Skin epidermis (tissue), 12 donors: ENCODE measurements around the gene CHRND.

Experiments used
- H3K27ac ChIP-seq, 21 experiments: fragments of 200-600 bp; sonication (generic) in 11 of 21; one replicate each; pipeline ENCODE4 v1.5.0; 2020; ENCODE audit warnings: mild to moderate bottlenecking in 3 of 21, inconsistent platforms in 2 of 21, moderate library complexity in 2 of 21
- H3K4me3 ChIP-seq, 7 experiments: fragments of 200-600 bp; sonication (generic) in 2 of 7; one replicate each; pipeline ENCODE4 v1.5.0; 2020; ENCODE audit warnings: inconsistent platforms in 2 of 7, mild to moderate bottlenecking in 2 of 7, moderate library complexity in 1 of 7

Gene CHRND

DNA sequence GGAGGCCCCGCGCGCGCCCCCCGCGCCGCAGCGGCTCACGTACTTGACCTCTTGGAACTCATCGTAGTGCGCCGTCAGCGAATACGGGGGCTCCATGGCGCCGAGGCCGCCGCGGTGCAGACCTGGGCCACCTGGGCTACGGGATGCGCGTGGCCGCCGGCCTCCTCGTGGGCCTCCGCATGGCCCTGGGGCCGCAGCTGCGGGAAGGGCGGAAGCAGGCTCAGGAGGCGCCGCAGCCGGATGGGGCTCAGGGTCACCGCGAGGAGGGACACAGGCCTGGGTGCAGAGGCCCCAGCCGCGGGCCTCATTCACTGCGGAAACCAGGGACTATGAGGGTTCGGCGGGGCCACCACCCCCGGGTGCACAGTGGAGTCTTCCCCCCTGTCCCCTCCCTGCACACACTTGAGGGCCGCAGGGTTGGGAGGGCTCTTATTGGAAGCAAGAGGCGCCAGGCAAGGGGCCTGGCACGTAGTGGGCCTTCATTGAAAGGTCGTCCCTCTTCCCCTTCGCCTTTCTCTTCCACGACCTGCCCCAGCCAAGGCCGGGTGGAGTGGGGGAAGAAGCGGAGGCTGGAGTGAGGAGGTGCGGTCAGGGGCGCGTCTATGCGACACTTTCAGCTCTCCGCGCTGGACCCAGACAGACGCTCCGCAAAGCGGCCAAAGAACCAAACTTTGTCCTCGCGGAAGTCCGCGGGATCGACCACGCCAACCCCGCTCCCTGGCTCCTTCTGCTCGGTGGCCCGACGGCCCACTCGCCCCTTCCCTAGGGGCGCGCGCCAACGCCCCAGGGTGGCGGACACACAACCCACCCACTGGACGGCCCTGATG, 39.2 kb upstream of the CHRND start:
- peak overlapping the region in 3 of 7 experiments; percentile 9 to 27 (median 13) for H3K4me3 ChIP-seq
- H3K27ac ChIP-seq, result no peak overlapping the region

DNA sequence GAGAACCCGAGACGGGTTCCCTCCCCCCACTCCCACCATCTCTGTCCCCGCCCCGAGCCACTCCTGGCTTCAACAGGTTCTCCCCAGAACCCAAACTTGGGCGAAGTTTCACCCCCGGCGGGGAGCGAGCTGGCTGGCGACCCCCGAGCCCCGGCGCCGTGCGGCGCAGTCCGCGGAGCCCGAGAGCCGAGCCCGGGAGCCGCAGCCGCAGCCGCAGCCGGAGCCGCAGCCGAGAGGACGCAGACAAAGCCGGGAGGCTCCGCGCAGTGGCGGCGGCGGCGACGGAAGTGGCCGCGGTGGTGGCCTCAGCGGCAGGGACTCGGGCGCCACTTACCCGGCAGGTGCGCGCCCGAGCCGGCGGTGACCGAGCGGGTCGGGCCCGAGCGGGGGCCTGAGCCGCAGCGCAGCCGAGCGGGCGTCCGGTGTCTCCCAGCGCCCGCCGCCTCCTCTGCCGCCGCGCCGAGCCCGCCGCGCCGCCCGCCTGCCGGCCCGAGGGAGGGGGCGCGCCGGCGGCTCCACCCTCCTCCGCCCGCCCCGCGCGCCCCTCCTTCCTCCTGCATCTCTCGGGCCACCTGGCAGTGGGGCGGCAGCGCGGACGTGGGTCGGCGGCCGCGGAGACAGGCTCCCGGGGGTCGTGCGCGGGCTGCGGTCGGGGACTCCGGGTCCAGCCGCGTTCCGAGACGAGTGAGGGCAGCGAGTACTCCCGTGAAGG, 38.4 kb upstream of the CHRND start, which contains the start of gene ECEL1:
Gene ECEL1 (minus strand): TSS at position 450 of the 712 bp plus-strand sequence. CDS start 1,181 bp downstream, outside the sequence.
- Histone ChIP-seq H3K27ac (no peak within 1 kb of the TSS), H3K4me3 (peak within 1 kb of the TSS in 3 of 7 experiments; percentile 9 to 27 (median 13))

DNA sequence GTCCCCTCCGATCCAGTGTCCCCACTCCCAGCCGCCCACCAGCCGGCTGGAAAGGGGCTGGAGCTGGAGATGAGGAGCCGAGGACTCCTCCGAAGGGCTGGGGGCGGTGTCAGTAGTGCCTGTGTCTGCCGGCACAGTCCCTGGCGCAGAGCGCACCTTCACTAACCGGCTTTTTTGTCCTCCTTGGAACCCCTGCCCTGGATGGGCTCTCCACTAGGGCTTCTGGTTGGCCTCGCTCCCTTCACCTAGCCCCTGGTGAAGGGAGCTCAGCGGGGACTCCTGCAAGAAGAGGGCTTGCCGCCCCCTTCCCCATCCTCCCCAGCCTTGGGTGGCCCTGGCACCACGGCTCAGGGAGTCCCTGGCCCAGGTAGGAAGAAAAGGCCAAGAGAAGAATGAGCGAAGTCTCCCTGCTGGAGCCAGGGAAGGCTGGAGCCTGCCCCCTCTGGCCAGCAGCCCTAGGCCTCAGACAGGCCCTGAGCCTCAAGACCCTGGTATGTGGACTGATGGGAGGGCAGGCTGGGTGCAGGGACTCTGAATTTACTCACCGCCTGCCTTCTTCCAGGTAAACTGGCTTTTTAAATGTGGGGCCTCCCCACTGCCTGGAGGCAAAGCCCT, 37.8 kb upstream of the CHRND start:
- Histone ChIP-seq H3K27ac (no peak overlapping the region), H3K4me3 (no peak overlapping the region)

DNA sequence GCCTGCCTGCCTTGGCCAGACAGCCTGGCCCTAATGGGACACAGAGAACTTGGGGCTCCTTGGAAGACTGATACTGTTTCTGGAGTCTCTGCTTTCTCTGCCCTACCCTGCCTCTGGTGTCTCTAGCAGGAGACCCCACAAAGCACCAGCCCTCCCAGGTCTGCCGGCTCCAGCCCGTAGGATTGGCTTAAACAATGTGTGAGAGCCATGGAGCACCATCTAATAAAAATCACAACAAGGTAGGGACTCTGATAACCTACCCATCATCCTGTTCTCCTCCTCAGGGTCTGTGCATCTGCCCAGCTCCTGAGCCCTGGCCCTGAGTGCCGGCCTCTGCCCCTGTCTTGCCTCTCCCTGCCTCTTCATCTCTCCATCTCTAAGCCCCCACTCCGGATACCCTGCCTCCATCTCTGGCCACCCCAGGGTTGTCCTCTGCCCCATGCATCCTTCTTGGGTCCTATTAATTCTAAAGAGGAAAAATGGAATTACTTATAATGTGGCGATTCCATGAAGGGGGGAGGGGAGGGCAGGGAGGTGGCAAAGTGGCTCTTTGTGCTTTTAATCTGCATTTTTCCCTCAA, 37.1 kb upstream of the CHRND start:
- Histone ChIP-seq H3K4me3 (no peak overlapping the region), H3K27ac (no peak overlapping the region)

DNA sequence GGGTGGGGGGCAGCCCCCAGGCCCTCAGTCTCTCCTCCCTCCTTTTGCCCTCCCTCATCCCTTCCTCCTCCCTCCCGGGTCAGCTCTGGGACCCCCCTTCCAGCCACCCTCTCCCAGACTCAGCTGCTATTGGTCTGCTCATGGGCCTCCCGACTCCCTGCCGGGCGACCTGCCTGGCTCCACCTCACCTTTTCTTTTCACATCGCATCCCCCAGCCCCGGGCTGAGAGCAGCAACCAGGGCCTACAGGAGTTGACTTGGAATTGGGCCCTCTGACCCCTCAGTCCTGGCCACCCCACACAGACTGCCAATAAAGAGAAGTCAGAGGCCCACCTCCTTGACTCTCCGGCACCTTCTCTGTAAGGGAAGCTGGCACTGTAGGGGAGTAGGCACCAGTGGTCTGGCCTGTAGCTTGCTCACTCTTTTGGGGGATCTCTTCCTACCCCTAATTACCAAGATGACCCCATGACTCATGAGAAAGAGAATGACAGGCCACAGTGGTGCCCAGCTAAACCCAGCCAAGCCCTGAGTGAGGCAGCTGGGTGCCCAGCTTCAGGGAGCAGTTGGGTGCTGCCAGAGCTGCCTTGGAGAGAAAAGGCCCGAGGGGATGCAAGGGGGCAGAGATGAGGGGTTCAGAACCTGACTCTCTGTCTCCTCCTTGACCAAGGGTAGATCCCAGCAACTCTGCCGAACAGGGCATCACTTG, 36.3 kb upstream of the CHRND start:
- no peak overlapping the region for H3K27ac ChIP-seq
- no peak overlapping the region for H3K4me3 ChIP-seq

DNA sequence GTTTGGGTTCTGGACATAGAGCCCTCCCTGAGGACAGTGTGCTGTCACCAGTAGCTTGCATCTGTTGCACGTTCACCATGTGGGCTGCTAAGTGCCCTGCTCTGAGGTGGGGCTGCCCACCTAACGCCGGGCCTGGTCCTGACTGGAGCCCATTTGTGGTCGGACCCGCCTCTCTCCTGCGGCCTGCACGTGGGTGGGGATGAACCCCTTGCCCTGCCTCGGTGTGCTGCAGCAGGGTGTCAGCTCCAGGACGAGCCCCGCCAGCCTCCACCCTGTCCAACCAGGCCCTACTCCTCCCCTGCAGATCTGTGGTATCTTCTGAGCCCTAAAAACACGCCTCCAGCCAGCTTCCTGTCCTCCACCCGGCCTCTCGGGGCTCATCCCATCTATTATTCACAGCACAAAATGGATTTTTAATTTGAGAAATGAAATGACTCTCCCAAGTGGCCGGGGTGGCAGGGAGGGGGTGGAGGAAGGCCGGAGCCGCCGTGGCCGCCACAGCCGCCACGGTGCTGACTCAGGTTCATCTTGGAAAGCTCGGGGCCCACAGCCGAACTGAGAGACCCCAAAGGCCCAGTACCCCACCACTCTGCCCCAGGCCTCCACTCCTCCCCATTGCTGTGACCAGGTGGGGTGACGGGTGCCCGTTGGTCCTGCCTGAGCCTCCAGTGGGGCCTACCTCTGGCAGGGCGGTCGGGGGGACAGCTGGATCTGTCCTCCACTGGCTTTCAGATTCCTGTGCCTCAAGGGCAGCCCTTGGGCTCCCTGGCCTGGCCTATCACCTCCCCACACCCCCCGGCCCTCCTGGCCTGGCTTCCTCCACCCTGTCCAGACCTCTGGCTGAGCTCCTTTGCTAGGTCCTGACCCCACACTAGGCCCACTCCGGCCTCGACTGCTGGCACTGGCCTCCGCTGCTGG, 35.5 kb upstream of the CHRND start:
- no peak overlapping the region for H3K27ac ChIP-seq
- no peak overlapping the region for H3K4me3 ChIP-seq

DNA sequence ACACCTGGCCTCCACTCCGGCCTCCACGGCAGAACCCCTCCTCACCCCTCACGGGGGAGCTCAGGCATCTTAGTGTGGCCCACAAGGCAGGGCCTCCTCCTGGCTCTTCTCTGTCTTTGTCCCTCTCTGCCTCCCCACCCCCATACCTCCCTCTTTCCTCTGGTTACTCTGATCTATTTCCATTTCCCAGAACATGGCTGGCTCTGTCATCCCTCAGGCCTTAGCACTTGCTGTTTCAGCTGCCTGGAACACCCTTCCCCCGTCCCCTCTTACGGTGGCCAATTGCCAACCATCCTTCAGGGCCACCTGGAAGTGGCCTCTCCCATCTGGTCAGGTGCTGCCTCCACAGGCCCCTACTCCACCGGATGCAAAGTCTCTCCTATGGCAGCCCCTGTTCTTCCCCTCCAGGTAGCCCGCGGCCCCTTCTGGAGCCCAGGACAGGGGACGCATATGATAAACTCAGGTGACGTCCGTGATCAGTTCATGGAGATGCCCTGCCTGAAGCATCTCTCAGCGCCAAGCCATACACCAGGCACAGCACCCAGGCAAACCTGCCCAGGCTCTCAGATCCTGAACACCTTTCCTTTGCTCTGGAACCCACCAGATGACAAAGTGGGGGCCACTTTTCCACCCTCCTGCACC, 34.7 kb upstream of the CHRND start:
- no peak overlapping the region for H3K4me3 ChIP-seq
- no peak overlapping the region for H3K27ac ChIP-seq

DNA sequence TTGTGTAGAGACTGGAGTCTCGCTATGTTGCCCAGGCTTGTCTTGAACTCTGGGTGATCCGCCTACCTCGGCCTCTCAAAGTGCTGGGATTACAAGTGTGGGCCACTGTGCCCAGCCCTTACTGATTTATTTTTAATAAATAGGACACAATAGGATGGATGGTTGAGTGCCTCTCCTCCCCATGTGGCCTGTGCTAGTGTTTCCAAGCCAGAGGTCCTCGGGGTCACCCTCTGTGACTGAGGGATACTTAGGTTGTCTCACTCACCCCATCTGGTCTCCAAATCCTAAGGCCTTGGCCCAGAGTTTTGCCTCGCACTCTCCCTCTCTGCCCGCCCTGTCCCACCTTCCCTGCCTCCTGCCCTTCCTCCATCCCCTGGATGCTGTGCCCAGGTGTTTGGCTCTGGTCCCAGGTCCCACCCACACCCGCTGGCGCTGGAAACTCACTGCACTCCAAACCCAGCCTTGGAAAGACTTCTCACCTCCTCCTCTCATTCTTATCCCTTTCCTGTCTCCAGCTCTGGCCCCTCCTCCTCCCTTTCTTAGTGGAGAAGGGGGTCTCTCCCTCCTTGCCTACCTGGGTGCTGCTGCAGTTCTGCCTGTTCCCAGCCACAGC, 33.6 kb upstream of the CHRND start:
- Histone ChIP-seq H3K4me3 (no peak overlapping the region), H3K27ac (no peak overlapping the region)

DNA sequence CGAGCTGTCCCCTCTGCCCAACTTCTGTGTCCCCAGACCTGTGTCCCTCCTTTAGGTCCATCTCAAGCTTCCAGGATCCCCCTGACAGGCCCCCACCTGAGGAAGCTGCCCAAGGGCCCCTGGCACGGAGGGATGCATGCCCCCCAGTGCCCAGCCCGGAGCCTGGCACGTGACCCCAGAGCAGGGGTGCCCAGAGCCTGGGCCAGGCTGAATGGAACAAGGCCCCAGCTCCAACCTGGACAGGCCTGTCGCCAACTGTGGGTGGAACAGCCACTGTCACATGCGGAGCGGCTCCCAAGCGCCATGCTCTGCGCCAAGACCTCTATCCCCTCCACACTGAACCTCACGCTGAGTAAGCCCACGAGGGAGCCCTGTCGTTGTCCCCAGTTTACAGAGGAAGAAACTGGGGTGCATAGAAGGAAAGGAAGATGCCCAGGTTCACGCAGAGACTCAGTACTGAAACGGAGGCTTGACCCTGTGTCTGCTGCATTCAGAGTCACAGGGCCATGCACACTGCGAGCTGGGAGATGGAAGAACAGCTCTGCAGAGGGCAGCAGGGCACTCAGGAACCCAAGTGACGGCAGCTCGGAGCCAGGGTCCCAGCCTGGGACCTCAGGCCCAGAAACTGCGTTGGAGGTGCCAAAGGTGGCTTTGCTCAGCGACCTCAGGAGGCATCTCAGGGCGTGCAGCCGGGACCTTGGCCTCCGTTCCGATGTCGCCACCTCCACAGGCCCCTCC, 32.8 kb upstream of the CHRND start:
- H3K27ac ChIP-seq, result no peak overlapping the region
- no peak overlapping the region for H3K4me3 ChIP-seq

DNA sequence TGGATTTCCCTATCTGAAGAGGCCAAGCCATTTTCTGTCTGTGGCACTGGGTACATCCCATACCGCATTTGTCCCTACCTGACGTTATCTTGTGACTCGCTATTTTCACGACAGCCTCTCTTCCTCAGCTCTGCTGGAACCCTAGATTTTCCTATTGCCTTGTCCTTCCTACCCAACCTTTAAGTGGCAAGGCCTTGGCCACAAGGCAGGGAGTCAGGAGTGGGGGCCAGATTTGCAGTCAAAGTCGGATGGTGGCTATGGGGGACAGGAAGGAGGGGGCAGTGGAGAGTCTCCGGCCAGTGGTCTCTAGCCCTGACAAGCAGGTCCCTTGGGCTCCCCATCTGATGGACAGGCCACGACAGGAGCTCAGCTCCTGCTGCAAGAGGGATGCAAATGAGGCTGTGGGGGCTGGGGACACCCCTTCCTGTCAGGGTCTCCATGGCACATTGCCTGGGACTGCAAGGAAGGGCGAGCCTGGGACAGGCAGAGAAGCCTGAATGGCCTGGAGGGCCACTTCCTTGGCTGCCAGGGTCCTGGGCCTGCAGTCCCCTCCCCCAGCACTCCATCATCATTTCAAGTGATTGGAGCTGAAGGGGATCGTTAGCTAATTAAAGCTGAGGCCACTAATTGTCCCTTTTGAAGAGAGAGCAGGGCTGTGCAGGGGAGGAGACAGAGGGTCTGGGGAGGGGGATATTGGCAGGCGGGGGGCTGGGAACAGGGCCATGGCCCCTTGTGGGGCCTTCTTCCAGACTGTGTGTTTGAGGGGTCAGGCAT, 32.1 kb upstream of the CHRND start:
- no peak overlapping the region for H3K4me3 ChIP-seq

DNA sequence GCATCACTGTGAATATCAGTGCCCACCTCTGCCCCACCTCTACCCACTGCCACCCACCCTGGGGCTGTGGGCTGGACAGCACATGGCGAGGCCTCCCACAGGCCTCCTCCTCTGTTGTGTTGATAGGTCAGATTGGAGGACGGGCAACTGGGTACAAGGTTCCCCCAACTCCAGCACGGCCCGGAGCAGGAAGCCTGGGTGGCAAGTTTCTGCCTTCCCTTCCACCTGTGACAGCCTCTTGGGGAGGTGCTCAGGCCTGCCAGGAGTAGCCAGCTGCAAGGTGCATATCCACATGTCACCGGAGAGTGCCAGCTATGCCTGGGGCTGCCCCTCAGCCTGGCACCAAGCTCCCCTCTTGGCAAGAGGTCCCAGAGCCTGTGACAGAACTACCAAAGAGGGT, 31.4 kb upstream of the CHRND start:
- H3K27ac ChIP-seq, result no peak overlapping the region
- H3K4me3 ChIP-seq, result no peak overlapping the region

More for the DNA sequence above, 32.1 kb upstream of the CHRND start:
- H3K27ac ChIP-seq, result no peak overlapping the region

DNA sequence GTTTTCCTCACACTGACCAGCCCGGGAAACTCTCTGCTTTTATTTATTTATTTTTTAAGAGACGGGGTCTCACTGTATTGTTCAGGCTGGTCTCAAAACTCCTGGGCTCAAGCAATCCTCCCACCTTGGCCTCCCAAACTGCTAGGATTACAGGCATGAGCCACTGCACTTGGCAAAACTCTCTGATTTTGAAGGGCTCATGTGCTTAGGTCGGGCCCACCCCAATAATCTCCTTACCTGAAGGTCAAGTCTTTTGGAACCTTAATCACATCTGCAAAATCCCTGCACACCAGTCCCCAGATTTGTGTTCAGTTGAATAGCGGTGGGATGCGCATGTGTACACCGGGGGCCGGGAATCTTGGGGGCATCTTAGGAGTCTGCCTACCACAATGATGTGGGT, 30.7 kb upstream of the CHRND start:
- Histone ChIP-seq H3K4me3 (no peak overlapping the region), H3K27ac (no peak overlapping the region)

DNA sequence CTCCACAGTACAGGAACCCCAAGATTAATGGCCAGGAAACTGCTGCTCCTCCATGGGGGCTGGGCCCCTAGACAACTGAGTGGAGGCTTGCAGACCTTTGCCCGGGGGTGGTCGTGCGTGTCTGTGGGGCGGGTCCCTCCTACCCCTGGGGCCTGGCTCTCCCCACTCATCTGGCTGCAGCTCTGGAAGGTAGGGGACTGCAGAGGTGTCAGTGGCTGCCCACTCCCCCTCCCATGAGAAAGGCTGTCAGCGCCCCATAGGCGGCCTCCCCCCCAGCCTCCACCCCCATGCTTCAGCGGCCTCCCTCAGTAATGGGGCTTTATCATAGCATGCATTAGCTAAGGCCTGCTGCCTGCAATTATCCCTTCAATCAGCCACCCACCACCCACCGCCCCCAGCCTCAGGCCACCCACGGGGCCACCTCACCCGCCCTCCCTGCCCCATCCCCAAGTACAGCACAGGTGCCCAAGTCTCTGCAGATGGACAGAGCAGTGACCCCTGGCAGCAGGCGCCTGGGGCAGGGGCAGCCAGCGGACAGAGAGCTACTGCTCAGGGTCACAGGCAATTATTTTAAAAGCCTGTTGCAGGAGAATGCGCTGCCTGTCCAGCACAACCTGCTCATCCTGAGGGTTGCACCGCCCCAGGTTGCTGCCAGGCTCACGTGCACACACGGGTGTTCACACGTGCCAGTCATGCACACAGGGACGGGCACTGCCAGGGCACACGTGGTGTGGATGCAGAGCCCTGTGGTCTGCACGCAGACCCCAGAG, 29.3 kb upstream of the CHRND start:
- Histone ChIP-seq H3K4me3 (no peak overlapping the region), H3K27ac (no peak overlapping the region)

DNA sequence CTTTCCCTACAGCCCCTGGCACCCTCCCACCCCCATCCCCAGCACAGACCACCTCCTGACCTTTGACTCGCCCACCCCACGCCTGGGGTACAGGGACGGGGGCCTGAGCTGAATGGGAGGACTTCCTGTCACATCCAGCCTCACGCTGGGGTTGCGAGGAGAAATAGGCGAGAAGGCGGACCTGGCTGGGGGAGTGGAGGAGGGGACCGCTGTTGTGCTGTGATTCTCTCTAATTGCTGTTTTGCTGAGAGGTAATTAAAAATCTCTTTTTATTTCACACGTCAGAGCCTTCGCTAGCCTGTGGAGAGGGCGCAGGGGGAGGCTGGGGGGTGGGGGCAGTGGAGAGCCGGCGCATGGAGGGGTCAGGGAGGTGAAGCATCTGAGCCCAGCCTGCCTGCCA, 28.6 kb upstream of the CHRND start:
- no peak overlapping the region for H3K4me3 ChIP-seq

DNA sequence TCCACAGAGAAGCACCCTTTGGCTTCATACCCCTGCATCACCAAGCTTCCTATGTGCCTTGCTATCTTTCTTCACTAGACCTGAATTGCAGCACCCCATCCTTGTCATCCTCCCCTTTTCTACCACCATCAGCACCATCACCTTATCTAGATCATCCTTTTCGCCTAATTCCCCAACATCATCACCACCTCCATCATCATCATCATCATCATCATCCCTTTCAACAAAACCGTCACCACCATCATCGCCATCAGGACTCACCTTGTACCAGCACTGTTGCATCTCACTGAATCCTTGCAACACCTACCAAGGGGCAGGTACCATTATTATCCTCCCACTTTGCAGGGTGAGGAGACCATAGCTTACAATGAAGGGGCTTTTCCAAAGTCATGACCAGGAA, 27.5 kb upstream of the CHRND start:
- Histone ChIP-seq H3K4me3 (no peak overlapping the region), H3K27ac (no peak overlapping the region)

More for the DNA sequence above, 28.6 kb upstream of the CHRND start:
- H3K27ac ChIP-seq, result no peak overlapping the region

DNA sequence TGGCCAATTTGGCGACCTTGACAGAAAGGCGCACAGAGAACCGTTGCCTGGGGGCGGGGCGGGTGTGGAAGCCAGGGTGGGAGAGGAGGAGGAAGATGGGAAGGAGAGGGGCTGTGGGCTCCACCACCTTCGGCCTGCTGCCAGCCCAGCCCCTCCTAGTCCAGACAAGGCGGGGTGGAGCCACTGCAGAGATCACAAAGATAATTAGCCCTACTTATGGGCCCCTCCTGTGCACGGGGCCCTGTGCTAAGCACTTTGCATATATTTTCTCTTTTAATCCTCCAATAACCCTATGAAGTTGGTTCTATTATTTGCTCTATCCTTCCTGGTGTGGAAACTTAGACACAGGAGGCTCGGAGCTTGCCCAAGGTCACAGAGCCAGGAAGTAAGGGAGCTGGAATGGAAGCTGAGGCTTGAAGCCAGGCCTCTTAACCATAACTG, 24.6 kb upstream of the CHRND start:
- H3K27ac ChIP-seq, result no peak overlapping the region
- H3K4me3 ChIP-seq, result no peak overlapping the region
